HG03565 (cell line): Measurements from ENCODE around the gene RAB31.

Experiments
- ATAC-seq: cut with Tn5 transposase; IDR thresholded peaks from one replicate; pipeline ENCODE4 v1.9.1; 2021; ENCODE audit warnings: mild to moderate bottlenecking, moderate library complexity; ENCODE audit not compliant: unreplicated experiment

The RAB31 gene

GRCh38 chr18:9858642-9859041, 150.5 kb downstream of the RAB31 start:
- no peak for ATAC-seq

DNA sequence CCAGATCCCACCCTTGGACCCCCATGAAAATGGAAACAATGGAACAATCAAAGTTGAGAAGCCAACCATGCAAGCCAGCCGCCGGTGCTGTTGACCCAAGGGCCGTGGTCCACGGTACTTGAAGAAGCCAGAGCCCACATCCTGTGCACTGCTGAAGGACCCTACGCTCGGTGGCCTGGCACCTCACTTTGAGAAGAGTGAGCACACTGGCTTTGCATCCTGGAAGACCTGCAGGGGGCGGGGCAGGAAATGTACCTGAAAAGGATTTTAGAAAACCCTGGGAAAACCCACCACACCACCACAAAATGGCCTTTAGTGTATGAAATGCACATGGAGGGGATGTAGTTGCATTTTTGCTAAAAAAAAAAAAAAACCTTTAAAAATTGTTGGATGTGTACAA, 151.1 kb downstream of the RAB31 start:
- no peak for ATAC-seq

DNA sequence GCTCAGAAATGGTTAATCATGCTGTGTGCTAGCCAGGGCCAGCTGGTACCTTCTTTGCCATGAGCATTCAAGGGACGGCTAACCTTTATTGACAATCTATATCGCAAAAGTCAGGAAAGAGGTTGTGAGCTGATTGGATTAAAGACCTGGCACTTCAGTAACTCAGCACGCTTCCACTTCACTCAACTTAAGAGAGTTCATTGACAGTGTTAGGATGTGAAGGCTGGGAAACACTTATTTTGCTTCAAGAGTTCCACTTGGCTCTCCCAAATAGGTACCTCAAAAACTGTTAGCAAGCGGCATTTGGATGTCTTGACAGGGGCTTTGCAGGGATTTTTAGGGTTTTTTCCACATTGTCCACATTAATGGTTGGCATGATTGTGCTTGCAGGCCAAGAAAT, 152.6 kb downstream of the RAB31 start:
- ATAC-seq = no peak

DNA sequence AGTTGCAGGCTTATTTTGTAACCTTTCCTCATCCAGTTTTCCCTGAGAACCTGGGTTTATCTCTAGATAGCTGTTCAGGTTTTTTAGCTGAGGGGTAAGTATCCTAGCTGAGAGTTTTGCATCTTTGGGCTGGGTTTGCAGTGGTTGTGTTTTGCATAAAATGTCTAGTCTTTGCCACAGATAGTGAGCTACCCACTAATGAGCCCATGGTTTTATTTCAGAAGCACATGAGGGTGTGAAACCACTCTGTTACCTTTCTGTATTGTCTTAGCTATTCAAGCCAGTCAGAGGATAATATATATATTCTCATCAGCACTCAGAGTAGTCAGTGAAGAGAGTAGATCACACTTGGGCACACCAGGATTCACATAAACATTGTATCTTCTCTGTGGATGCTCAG, 153.1 kb downstream of the RAB31 start:
- peak; percentile 47 for ATAC-seq

- peak; percentile 53 for ATAC-seq
Measured at GRCh38 chr18:9861933-9862332, 153.8 kb downstream of the RAB31 start.

- ATAC-seq = no peak
Measured at GRCh38 chr18:9862686-9863085, 154.6 kb downstream of the RAB31 start.

DNA sequence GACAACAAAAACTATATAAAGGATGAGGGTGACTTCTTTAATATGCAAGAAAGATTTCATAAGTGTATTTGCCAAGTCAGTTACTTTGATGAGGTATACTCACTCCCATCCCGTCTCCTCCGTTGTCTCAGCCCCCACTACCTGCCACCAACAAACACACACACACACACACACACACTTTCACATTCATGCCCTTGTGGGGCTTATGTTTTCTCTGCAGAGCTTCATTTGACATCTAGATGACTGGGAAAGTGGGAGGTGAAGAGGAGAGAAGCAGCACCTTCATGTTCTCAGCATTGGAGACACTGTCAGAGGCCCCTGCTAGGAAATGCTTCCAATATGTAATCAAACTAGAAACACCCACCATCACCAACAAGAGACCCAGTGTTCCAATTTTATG, 155.2 kb downstream of the RAB31 start:
- no peak for ATAC-seq

DNA sequence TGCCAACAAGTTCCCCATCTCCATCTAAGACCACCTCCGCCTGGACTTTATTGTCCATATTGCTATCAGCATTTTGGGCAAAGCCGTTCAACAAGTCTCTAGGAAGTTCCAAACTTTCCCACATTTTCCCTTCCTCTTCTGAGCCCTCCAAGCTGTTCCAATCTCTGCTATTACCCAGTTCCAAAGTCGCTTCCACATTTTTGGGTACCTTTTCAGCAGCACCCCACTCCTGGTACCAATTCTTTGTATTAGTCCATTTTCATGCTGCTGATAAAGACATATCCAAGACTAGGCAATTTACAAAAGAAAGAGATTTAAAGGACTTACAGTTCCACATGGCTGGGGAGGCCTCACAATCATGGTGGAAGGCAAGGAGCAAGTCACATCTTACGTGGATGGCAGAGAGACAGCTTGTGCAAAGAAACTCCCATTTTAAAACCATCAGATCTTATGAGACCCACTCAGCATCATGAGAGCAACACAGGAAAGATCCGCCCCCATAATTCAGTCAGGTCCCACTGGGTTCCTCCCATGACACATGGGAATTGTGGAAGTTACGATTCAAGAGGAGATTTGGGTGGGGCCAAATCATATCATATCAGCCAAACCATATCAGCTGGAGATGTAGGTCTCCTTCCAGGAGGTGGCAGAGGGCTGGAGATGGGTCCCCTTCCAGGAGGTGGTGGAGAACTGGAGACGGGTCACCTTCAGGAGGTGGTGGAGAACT, 157.8 kb downstream of the RAB31 start:
- no peak for ATAC-seq

DNA sequence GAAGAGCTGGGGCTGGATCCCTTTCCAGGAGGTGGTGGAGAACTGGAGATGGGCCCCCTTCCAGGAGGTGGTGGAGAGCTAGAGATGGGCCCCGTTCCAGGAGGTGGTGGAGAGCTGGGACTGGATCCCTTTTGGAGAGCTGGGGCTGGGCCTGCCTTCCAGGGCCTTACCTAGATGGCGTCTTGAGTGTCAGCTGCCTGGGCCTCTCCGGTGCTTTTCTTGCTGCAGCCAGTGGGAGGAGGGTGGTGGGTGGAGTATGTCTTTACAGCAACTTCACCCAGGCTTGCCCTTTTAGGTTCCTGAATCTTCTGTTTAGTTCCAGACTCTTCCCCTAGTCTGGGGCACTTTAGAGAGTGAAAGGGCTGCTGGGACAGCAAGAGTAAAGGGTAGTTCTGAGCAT, 158.5 kb downstream of the RAB31 start:
- no peak for ATAC-seq

GRCh38 chr18:9867071-9867594, 159.0 kb downstream of the RAB31 start:
- ATAC-seq = no peak

DNA sequence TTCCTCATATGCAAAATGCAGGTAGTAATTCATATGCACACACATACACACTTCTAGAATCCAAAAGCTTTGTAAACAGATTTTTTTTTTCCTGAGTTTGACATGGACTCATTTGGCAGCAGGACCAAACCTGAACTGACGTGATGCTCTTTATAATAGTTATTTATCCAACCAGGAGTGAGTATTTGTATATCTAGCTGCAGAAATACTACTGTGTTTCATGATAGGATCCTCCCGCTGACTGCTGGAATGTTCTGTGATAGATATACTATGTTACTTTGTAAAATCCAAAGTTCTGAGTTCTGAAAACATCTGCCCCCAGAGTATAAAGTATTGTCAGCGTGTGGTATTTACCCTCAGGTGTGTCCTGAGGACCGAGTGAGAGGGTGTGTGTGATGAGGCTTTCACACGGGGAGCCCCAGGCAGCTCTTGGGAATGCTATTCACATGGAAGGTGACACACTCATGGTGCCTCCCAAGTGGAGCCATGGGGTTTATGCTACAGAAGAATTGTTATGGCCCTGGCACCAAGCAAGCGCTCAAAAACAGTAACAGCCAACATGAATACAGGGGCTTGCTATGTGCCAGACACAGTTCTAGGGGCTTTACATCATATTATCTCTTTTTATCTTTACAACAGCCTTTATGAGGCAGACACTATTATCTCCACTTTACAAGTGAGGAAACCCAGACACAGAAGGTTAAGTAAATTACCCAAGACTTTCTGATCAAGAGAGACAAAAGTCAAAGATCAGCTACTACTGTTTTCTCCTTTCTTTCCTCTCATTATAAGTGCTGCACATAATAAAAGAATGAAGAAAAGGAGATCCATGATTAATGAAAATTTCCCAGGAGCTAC, 161.0 kb downstream of the RAB31 start:
- ATAC-seq = no peak

DNA sequence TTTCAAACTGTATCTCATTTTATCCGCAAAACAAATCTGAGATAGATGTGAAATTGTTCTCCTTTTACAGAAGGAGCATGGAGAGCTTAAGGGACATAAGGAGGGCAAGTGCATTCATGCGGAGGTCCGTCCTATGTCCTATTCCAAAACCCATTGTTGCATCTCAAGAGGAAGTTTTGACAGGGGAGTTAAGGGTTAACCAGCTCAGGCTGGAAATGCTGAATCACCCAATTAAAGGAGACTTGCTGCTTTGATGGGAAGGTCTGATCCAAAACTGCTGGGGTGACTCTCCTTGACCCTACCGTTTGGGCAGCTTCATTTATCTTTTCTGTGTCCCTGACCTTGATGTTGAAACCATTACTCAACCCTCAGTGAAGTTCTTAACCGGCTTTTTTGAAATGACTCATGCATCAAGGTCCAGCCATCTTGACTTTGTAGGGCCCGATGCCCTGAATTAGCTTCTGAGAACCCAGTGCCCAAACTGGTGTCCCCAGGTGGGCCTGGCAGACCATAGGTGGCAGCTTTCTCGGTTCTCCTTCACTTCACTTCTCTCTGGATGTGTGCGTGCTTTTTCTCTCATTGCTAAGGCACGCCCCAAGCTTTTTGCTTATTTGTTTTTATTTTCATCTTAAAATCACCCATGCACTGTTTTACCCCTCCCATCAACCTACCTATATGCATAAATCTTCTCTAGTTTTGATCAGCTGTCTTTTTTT, 161.8 kb downstream of the RAB31 start:
- peak; percentile 71 for ATAC-seq

DNA sequence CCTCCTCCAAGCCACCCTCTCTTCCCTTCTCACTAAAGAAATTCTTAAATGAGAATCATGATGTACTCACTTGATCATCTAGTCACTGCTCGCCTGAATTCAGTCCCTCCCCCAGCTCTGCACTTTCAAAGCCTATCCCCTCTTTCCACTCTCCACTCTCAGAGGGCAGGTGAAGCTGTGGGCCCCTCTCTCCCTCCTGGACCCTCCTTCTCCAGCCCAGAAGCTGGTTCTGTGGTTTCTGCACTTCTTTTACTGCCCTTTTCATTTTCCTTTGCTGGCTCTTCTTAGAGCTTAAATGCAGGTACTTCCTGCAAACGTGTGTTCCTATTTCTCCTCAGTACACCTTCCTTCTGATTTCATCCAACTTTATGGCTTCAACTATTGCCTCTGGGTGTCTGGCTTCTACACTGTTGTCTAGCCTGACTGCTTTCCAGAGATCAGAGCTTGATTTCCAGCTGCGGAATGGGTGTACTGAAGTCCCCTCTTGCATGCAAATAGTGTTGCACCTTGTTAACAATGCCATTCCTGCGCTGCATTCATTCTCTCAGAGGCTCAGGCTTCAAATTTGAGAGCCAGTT, 162.4 kb downstream of the RAB31 start:
- ATAC-seq = no peak

DNA sequence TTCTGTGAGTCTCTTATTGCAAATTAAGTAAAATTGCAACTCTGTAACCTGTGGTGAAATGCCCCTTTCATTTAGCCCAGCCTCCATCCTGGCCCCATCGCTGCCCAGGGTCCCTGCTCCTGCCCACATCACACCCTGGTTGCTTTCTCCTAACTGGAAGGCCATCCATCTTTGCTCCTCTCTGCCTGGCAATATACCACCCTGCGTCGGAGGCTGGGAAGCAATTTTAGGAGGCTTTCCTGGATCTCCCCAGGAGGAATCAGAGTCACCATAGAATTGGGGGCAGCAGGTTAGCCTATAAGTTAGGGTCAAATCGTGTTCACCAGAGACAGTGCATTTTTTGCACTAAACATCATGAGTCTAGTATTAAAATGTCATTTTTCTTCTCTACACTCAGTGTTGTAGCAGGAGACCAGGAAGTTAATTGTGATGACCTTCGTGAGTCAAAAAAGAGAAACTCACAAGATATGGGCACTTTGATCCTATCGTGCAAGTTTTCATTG, 163.2 kb downstream of the RAB31 start:
- no peak for ATAC-seq

DNA sequence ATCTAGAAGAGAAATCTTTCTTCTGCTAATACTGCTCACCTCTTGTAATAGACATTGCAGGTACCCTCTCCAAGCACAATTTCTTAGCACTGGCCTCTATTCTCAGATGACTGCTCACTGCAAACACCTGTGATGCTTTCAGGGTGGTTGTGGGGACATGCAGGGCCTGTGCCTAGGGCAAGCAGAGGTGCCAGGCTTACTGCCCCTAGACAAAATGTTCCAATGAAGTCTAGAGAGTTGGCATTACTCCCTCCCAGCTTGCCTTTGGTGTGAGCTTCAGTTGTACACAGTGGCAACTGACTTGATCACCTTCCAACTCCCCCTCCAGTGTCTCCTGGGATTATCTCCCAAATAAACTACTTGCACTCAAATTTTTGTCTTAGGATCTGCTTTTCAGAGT, 164.7 kb downstream of the RAB31 start:
- no peak for ATAC-seq

DNA sequence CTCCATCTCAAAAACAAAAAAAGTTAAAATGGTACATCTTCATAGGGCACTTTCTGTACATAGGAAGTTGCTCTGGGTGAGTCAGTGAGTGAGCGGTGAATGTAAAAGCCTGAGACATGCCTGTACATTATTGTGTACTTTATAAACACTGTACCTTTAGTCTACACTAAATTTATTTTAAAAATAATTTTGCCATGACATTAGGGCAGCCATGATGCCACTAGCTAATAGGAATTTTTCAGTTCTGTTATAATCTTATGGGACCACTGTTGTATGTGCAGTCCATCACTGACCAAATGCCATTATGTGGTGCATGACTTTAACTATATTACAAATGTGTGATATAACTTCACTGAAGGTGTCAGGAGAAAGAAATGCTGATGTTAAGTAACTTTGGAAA, 166.6 kb downstream of the RAB31 start:
- no peak for ATAC-seq

DNA sequence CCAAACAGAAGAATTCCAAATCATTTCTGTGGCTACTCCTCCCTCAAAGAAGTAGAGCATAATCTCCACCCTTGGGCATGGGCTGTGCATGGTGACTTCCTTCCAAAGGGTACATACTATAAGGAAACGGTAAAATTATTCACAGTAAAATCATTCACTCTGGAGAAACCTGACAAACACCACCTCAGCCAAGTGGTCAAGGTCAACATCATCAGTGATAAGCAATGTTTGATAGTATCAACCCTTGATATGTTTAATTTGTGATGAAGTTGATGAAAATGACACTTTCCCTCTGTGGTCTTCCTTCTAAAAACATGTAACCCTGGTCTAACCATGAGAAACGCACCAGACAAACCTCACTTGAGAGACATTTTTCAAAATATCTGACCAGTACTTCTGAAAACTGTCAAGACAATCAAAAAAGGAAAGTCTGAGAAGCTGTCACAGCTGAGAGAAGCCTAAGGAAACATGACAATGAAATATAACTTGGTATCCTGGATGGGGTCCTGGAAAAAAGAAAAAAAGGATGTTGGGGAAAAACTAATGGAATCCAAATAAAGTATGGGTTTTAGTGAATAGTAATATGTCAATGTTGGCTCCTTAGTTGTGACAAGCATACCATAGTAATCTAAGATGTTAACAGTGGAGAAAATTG, 168.2 kb downstream of the RAB31 start:
- no peak for ATAC-seq

DNA sequence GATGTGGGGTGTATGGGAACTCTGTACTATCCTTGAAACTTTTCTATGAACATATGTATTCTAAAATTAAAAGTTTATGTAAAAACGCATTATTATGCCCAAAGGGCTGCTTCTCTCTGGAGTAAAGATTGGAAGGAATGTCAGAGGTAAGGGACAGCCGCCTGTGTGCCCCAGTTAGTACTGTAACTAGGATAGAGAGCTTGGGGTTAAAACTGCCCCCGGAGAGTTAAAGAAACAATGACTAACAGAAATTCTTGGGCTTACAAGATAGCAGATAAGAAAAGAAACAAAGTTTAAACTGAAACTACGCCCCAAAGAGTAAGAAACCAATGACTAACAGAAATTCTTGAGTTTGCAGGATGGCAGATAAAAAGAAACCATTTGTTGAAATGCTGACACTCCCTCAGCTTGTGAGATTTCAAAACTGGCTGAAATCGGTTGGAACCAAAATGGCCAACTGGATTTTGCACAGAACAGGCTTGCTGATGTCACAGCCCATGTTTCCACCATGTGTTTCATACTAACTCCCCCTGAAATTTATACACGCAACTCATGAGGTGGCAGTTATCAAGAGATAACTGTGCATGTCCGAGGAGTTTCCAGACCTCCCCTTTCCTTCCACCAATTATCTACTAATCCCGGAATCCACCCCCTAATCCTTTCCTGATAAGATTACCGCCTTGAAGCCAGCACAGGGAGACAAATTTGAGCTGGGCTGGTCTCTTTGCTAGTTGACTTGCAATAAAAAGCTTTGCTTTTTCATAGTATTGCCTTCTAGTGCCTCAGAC, 169.0 kb downstream of the RAB31 start:
- ATAC-seq = no peak

DNA sequence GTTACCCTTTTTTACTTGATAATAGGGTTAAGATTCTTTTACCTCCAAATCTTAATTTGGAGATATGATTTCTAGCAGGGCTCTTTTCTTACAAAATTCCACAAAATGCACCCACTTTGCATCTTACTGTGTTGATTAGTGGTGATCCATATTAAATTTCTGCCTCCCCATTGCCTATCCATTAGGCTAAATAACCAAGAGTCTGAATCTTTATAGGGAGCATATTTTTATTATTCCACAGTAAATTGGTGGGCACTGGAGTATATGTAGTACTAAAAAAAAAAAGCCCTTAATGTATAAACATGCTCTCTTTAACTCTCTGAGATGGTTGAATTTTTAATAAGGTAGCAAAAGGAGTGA, 169.5 kb downstream of the RAB31 start:
- no peak for ATAC-seq

DNA sequence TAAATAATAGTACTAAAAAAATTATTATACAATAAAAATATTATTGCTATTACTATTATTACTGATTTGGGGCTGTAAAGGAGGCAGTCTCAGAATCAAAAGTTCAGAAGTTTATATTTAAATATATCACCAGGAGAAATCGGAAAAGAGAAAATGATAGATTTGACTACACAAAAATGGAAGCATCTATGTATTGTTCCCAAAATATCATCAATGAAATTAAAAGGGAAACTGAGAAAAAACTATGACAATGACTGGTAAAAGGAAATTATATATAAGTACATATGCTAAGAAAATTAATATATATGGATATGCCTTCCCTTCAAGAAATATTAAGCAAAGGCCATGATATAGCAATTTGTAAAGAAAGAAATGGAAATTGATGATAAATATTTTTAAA, 170.0 kb downstream of the RAB31 start:
- ATAC-seq = no peak
